ENCODE data around the gene GLTPD2.

The GLTPD2 gene

DNA sequence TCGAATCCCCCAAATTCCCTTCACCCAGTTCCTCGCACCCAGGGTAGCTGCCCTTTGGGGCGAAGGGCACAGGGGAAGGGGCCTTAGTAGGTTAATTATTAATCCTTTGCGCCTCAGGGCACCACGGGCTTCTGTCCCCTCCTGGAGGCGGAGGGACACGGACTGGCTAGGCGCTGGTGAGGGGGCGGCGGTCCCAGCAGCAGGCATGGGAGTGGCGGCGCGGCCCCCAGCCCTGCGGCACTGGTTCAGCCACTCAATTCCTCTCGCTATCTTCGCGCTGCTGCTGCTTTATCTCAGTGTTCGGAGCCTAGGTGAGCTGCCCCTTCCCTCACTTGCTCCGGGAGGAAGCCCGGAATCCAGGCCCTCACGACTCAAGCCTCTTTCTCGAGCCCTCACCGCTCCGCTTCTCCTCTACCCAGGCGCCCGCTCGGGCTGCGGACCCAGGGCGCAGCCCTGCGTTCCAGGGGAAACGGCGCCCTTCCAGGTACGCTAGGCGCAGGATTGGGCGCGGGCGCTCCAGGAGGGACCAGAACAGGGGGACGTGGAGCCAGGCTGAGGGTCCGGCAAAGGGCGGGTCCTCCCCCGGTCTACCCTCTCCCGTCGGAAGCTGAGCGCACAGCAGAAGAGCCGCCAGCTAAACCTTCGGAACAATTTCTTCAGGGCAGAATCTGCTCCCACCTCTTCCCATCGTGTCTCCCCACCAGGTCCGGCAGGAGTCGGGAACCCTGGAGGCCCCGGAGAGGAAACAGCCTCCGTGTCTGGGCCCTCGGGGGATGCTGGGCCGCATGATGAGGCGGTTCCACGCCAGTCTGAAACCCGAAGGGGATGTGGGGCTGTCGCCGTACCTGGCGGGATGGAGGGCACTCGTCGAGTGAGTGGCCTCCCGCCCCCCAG lies at the start of gene GLTPD2:
GLTPD2 (plus strand) TSS at position 158 of the 894 bp plus-strand sequence; CDS start at position 206, 48 bp downstream.
- DNase-seq (ENCODE audit: low spot score): no peak

DNA sequence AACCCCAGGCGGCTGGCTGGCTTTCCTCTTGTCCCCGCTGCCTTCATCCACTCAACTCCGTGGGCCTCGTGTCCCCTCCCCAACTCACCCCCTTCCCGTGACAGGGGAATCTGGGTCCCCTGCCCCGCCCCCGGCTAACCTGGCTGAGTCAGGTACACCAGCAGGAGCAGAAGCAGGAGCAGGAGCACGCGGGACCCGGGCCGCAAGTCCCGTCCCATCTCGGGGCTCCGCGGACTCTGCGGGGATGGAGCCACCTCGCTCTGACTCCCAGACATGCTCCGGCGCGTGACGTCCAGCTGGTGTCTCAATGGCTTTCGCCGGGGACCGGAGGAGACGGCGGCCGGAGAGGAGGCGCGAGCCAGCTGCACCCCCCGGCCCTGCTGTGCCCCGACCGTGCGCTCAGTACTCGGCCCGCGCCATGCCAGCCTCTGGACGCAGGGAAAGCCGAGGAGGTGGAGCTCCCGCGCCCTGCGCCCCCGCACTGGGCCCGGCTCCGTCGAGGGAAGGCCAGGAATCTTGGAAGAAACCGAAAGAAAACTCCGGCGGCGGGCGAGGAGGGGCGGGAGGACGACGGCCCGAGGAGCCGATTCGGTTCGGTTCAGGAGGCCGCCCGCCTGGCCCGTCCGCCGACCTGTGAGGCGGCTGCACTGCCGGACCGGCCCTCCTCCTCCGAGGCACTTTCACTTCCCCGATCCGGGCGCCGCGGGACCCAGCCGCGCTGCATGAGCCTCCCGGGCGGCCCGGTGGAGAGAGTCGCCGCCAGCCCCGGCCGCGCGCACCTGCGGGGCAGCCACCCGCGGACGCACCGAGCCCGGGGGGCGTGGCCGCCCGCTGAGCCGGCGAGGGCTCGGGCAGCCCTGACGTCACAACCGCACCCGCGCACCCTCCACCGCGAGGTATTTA lies 49.4 kb upstream of the GLTPD2 start, which contains the start of the genes CXCL16 and ZMYND15:
CXCL16 (minus strand) TSS at position 807 of the 903 bp plus-strand sequence; CDS start at position 218, 589 bp downstream.
ZMYND15 (plus strand) TSS at position 712 of the 903 bp plus-strand sequence. CDS start 716 bp downstream, outside the sequence.
- DNase-seq (ENCODE audit: low spot score): no peak

DNA sequence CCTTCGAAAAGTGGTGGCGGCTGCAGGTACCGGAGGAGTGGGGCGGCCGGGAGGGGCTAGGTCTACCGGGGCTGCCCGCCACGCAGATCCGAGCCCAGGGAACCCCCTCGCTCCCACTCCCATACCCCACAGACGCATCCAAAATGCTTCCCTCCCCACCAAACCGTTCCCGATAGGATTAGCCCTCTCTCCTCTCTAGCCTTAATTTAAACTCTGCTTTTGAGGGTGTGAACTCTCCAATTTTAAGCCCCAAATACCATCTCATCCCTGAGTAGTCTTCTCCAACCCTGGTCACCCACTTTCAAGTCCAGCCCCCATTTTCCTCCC lies 48.8 kb upstream of the GLTPD2 start:
- DNase-seq (ENCODE audit: low spot score): no peak

DNA sequence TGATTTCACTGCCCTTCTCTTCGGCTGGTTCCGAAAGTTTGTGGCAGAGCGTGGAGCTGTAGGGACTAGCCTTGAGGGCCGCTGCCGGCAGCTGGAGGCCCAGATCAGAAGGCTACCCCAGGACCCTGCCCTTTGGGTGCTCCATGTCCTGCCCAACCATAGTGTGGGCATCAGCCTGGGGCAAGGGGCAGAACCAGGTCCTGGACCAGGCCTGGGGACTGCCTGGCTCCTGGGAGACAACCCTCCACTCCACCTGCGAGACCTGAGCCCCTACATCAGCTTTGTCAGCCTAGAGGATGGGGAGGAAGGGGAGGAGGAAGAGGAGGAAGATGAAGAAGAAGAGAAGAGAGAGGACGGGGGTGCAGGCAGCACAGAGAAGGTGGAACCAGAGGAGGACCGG lies 48.2 kb upstream of the GLTPD2 start:
- DNase-seq (ENCODE audit: low spot score): no peak

DNA sequence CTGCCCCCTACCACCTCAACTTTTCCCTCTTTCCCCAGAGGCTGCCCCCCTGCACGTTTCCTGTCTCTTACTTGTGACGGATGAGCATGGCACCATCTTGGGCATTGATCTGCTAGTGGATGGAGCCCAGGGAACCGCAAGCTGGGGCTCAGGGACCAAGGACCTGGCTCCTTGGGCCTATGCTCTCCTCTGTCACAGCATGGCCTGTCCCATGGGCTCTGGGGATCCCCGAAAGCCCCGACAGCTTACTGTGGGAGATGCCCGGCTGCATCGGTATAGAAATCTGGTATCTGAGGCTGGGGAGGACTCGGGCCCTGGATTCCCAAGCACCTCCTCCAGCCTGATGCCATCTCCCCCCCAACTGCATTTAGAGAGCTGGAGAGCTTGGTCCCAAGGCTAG lies 47.2 kb upstream of the GLTPD2 start:
- no peak for DNase-seq (ENCODE audit: low spot score)

DNA sequence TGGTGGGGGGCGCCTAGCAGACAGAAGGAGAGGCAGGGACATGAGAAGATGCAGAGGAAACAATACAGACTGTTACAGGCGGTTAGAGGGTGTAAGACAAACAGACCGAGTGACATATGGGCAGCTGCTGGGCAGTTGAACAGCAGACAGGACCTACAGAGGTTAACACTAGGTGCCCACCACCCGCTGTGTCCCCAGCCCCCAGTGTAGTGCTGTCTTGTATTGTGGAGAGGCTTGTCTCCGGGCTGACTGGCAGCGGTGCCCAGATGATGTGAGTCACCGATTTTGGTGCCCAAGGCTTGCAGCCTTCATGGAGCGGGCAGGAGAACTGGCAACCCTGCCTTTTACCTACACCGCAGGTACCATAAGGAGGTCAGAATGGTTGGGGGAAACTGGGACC lies 46.6 kb upstream of the GLTPD2 start:
- DNase-seq (ENCODE audit: low spot score): no peak

DNA sequence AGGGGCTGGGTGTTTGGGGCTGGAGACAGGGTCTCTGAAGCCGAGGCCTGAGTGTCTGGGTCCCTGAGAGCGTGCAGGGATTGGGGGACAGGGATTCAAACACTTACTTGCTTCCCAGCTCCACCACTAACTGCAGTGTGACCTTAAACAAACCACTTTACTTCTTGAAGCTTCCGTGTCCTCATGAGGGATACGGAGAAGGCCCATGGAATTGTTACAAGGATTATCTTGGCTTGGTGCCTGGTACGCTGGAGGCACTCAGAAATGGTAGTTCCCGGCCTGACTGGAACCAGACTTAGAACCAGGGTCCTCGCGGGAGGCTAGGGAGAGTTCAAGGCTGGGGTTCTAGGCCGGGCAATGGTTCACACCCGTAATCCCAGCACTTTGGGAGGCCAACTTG lies 46.1 kb upstream of the GLTPD2 start:
- DNase-seq (ENCODE audit: low spot score): no peak

DNA sequence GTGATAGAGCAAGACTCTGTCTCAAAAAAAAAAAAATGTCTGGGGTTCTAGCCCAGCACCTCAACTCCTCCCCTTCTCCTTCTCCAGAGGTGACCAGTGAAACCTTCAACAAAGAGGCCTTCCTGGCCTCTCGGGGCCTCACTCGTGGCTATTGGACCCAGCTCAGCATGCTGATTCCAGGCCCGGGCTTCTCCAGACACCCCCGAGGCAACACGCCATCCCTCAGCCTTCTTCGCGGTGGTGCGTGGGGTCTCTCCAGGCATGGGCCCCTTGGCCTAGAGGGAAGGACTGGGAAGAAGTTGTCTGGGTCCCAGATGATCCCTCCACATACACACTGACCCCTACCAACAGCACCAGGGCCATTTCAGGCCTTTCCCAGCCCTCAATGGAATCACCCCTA lies 45.5 kb upstream of the GLTPD2 start:
- DNase-seq (ENCODE audit: low spot score): no peak

DNA sequence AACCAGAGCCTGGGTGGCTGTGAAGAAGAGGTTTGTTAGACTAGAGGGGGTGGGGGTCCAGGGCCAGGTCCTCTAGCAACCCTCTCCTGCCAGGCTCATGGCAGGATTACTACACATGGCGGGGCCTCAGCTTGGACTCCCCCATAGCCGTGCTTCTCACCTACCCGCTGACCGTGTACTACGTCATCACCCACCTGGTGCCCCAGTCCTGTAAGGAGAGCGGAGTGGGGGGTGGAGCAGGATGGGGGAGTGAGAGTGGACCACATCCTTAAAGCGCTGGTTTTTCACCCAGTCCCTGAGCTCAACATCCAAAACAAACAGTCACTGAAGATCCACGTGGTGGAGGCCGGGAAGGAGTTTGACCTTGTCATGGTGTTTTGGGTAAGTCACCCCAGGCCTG lies 44.9 kb upstream of the GLTPD2 start:
- DNase-seq (ENCODE audit: low spot score): no peak

DNA sequence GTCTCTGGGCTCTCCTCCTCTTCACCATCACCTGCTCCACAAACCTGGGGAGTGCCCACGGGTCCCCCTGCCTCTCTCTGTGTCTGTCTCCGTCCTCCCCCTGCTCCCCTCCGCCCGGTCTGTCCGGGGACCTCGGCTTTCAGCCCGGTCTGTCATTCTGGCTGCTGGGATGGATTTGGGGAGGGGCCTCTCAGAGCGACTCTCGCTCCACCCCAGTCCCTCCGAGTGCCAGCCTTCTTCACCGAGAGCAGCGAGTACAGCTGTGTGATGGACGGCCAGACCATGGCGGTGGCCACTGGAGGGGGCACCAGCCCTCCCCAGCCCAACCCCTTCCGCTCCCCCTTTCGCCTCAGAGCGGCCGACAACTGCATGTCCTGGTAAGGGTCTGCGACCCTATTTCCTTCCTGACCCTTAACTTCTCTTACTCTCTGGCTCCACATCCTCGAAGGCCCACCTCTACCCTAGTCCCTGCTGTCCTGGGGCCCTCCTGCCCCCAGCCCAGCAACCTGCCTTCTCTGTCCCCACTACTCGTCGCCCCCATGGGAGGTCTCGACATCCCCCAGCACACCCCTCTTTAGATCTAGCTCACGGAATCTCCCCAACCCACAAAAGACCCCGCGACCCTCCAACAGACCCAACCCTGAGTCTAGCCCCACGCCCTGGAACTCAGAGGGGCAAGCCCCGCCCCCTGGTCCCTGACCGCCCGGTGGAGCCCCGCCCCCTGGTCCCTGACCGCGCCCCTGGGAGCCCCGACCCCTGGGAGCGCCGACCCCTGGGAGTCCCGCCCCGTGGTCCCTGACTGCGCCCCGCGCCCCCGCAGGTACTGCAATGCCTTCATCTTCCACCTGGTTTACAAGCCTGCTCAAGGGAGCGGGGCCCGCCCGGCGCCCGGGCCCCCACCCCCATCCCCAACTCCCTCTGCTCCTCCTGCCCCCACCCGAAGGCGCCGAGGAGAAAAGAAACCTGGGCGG lies 43.5 kb upstream of the GLTPD2 start:
- no peak for DNase-seq (ENCODE audit: low spot score)

DNA sequence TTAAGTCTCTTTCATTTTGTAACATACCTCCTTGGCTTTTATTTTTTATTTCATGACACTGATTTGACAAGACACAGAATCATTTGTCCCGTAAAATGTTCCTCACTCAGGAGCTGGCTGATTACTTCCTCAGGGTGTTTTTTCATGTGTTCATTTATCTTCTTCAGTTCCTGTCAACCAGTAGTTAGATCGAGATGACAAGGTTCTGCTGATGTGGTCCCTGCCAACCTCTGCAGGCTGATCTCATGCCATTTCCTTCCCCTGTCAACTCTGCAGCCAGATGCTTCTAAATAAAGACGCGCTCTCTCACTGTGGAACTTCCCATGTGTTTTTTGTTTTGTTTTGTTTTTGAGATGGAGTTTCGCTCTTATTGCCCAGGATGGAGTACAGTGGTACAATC lies 40.9 kb upstream of the GLTPD2 start:
- DNase-seq (ENCODE audit: low spot score): peak; percentile 55

DNA sequence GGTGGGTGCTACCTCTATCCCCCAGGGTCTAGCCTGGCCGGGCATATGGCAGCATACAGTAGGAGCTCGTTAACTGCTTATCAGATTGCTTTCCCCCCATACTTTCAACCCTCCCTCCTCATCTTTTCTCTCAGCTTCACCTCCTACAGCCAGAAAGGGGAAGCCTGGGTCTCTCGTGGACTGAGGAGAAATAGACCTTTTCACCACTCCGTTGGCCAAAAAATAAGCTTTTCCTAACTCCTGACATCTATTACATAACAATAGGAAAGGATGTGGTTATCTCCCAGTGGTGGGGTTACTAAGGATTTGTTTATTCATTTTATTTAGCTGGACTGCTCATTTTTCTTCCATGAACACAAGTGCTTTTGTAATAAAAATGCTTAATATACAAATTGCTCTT lies 40.1 kb upstream of the GLTPD2 start:
- DNase-seq (ENCODE audit: low spot score): no peak

DNA sequence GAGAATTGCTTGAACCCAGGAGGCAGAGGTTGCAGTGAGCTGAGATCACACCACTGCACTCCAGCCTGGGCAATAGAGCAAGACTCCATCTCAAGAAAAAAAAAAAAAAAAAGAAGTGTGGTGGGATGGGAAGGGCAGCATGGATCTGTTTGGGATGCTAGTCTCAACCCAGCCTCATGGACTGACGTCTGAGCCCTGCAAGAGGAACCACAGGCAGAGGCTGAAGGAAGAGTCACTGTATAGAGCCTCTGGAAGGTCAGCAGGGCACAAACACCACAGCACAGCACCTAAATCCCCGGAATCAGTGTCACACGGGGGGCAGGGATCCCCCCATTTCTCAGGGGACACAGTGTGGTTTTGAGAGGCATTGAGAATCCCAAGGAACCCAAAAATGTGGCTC lies 38.2 kb upstream of the GLTPD2 start:
- no peak for DNase-seq (ENCODE audit: low spot score)

DNA sequence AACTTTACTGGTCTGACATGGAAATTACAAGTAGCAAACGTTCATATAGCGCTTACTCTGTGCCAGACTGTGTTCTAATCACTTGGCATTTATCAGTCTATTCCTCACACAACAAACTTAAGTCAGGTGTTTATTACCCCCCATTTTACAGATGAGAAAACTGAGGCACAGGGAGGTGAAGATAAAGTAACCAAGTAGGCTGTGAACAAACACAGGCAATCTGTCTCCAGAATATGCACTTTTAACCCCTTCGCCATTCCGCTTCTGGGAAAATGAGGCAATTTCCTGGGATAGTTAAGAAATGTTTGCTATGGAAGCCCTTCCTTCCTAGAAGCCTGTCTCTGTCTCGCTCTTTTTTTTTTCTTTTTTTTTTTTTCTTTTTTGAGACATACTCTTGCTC lies 36.8 kb upstream of the GLTPD2 start:
- no peak for DNase-seq (ENCODE audit: low spot score)

DNA sequence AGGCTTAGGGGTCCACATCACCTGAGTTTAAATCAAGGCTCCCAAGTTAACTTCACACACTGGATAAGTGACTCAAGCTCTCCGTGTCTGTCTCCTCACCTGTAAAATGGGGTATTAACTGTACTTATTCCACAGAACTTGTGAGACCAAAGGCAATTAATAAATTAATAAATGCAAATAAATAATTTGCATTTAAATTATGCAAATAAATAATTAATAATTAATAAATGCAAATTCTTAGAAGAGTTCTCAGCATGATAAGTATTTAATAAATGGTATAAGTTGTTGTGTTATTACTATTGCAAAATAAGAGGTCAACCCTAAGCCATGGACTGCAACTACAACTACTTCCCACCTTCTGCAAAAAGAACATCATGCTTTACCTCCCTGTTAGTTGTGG lies 35.4 kb upstream of the GLTPD2 start:
- DNase-seq (ENCODE audit: low spot score): no peak

DNA sequence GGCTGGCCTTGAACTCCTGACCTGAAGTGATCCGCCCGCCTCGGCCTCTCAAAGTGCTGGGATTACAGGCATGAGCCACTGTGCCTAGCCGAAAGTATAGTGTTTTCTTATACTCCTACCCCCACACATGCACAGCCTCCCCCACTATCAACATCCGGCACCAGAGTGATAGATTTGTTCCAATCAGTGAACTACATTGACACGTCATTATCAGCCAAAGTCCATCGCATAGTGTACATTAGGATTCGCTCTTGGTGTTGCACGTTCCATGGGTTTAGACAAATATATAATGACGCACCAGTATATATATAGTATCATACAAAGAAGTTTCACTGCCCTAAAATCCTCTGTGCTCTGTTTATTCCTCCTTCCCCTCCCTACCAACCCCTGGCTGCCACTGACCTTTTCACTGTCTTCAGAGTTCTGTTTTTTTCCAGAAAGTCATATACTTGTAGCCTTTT lies 29.0 kb upstream of the GLTPD2 start:
- no peak for DNase-seq (ENCODE audit: low spot score)

DNA sequence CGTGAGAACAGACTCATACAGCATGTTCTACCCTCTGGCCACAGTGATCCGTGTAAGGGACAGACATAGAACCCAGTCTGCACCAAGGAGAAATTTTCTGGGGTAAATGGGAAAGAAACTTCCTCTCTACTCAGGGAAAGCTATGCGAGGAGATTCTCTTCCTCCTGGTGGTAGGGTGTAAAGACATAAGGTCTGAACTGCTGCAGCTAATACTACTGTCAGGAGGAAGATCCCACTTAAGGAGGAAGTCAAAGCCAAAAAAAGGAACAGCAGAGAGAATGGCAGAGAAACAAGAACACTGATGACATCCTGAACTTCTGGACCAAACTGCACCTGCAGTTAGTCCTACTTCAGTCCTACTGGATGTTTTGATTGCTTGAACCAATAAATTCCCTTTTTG lies 24.2 kb upstream of the GLTPD2 start:
- no peak for DNase-seq (ENCODE audit: low spot score)

DNA sequence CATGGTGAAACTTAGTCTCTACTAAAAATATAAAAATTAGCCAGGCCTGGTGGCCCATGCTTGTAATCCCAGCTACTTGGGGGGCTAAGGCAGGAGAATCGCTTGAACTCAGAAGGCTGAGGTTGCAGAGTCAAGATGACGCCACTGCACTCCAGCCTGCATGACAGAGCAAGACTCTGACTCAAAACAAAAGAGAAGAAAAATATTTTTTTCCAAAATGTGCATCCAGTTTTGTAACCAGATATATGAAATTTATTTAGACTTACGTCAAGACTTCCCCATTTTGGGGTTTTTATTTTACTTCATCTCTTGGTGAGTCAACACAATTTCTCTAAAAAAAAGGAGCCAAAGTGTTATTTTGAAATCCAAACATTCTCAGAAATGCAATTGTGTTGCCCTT lies 22.6 kb upstream of the GLTPD2 start:
- no peak for DNase-seq (ENCODE audit: low spot score)

DNA sequence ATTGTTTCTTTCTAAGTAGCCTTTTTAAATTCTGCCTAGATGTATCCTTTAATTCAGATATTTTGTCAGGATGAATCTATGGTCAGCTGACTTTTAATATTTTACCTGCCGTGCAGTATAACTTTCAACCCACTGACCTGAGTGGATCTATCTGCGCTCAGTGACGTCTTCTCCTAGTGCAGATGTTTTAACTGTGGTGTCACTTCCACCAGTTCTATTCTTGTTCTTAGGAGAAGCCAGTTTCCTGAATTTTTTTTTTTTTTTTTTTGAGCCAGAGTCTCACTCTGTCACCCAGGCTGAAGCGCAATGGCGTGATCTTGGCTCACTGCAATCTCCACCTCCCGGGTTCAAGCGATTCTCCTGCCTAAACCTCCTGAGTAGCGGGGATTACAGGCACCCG lies 22.0 kb upstream of the GLTPD2 start:
- no peak for DNase-seq (ENCODE audit: low spot score)

DNA sequence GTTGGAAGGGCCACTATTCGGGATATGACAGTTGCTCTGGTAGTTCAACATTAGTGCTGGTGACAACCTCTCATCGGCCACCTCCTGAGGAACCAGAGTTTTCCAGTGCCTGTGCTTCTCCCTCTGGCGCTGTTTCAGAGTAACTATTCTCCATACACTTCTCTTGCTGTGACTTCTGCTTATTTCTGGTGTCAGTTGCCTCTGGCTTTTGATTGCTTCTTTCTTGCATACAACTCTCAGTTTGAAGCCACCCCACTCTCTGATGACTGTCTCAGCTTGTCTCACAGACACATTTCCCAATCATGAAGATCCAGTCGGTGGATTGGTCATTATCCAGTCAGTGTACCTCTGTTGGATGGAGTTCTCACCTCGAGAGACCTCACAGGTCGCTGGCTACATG lies 20.5 kb upstream of the GLTPD2 start:
- DNase-seq (ENCODE audit: low spot score): no peak

DNA sequence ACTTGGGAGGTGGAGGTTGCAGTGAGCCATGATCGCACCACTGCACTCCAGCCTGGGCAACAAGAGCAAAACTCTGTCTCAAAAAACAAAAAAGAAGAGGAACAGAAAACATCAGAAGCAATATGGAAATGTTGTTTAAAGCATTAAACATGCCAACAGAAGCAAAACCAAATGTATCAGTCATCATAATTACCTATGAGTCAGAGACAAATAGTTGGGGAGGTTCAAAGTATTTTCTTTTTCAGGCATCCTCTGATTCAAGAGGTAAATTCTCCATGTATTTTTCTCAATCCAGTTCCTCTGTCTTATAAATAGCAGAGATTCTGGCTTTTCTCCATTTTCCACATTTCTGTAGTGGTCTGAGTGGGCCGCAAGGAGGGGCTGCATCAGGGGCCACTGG lies 19.1 kb upstream of the GLTPD2 start:
- DNase-seq (ENCODE audit: low spot score): no peak

Measured in activated CD4-positive, alpha-beta T cell treated with anti-CD3 and anti-CD28 coated beads, Interleukin-2, Interleukin-4, amounts not matched to agents 100 ng/mL and 50 ng/mL, durations not matched to agents 16 hours and 8 hours (primary cell).